GM23248 (cell line): ENCODE measurements around the gene C3.

Source experiments
- EZH2 ChIP-seq: fragments of 200-600 bp; sonication (generic); IDR thresholded peaks from 2 replicates; pipeline ENCODE4 v1.6.1; 2018; ENCODE audit warnings: antibody characterized with exemption, mild to moderate bottlenecking; ENCODE audit not compliant: insufficient read depth, poor library complexity, severe bottlenecking
- EZH2phosphoT487 ChIP-seq: fragments of 200-600 bp; sonication (generic); IDR thresholded peaks from 2 replicates; pipeline ENCODE4 v1.6.1; 2018; ENCODE audit warnings: antibody characterized with exemption, moderate library complexity, mild to moderate bottlenecking, low read depth; ENCODE audit not compliant: insufficient read depth

DNA sequence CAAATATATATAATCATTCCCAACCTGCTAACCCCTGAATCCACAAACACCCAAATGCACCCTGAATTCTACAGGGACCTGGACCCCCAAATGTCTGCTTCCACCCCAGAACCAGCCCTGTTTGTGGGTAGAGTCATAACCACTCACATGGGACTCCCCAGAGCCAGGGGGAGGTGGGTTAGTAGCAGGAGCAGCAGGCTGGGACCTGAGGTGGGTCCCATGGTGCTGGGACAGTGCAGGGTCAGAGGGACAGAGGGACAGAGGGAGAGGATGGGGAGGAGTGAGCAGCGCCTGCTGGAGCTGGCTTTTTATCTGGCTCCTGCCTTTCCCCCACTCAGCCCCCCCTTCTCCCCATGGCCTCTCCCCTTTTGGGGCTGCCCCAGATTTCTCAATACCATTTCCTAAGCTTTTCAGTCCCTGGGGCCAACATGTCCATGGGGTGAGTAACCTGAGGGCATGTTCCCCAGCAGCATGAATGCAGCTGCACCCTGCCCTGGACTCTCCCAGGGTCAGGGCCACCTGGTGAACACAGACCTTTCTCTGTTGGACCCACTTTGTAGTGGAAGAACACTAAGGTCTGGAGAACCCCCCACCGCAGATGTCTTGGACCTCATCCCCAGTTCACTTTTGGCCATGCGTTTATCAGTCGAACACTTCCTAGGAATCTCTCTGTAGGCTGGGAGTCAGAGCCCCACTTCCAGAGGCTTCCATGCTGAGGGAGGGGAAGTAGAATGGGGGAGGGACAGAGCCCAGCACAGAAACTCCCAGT, at the start of gene C3:
- TF ChIP-seq EZH2phosphoT487 (no peak), EZH2 (no peak)
